Neural progenitor cell (in vitro differentiated cells): ENCODE measurements around the gene SESTD1. TPM values are rescaled to one million over a fixed set of nuclear protein-coding genes. Genes with fewer than 3 reads are reported as not detected.

ENCODE experiments used
- DNase-seq: peaks from one replicate; pipeline ENCODE4 v3.0.0-alpha.2; 2016; ENCODE audit warnings: low spot score
- H2AFZ ChIP-seq: fragments of 200-600 bp; sonication (generic); replicated peaks from 2 replicates; pipeline ENCODE4 v1.6.1; 2016; ENCODE audit warnings: antibody characterized with exemption
- H3F3A ChIP-seq: fragments of 200-600 bp; sonication (generic); 2 replicates; pipeline ENCODE4 v1.6.1; 2016; ENCODE audit warnings: antibody characterized with exemption, low read depth
- H3K27ac ChIP-seq: fragments of 200-600 bp; sonication (generic); 2 replicates; pipeline ENCODE4 v1.5.1; 2016; ENCODE audit warnings: mild to moderate bottlenecking
- H3K27me3 ChIP-seq: fragments of 200-600 bp; sonication (generic); 2 replicates; pipeline ENCODE4 v1.6.1; 2016; ENCODE audit warnings: mild to moderate bottlenecking, moderate library complexity
- H3K36me3 ChIP-seq: fragments of 200-600 bp; sonication (generic); 2 replicates; pipeline ENCODE4 v1.5.1; 2016
- H3K4me1 ChIP-seq: fragments of 200-600 bp; sonication (generic); 2 replicates; pipeline ENCODE4 v1.6.1; 2016; ENCODE audit warnings: mixed run types
- H3K4me2 ChIP-seq: fragments of 200-600 bp; sonication (generic); 2 replicates; pipeline ENCODE4 v1.6.1; 2016
- H3K4me3 ChIP-seq: fragments of 200-600 bp; sonication (generic); 2 replicates; pipeline ENCODE4 v1.5.1; 2016
- H3K79me2 ChIP-seq: fragments of 200-600 bp; sonication (generic); 2 replicates; pipeline ENCODE4 v1.6.1; 2016; ENCODE audit warnings: low read depth
- H3K9ac ChIP-seq: fragments of 200-600 bp; sonication (generic); 2 replicates; pipeline ENCODE4 v1.6.1; 2016
- H3K9me3 ChIP-seq: fragments of 200-600 bp; sonication (generic); 2 replicates; pipeline ENCODE4 v1.5.1; 2016; ENCODE audit warnings: low read depth
- H4K20me1 ChIP-seq: fragments of 200-600 bp; sonication (generic); 2 replicates; pipeline ENCODE4 v1.6.1; 2016; ENCODE audit warnings: low read depth
- H3K27ac Mint-ChIP-seq: 3 replicates; pipeline ENCODE4 v1.8.0; 2021; ENCODE audit warnings: mixed read lengths
- H3K27me3 Mint-ChIP-seq: 2 replicates; pipeline ENCODE4 v1.8.0; 2022; ENCODE audit warnings: low read depth, mild to moderate bottlenecking, inconsistent platforms, moderate library complexity, mixed read lengths; ENCODE audit not compliant: insufficient read depth
- H3K36me3 Mint-ChIP-seq: 3 replicates; pipeline ENCODE4 v1.8.0; 2021; ENCODE audit warnings: mixed read lengths
- H3K4me1 Mint-ChIP-seq: 3 replicates; pipeline ENCODE4 v1.8.0; 2021; ENCODE audit warnings: mixed read lengths
- H3K4me3 Mint-ChIP-seq: 3 replicates; pipeline ENCODE4 v1.8.0; 2021; ENCODE audit warnings: mild to moderate bottlenecking, moderate library complexity, mixed read lengths
- H3K9me3 Mint-ChIP-seq: 3 replicates; pipeline ENCODE4 v1.8.0; 2020; ENCODE audit warnings: mixed read lengths
- CTCF ChIP-seq: fragments of 200-600 bp; sonication (generic); IDR thresholded peaks from 2 replicates; pipeline ENCODE4 v1.5.1; 2017; ENCODE audit warnings: antibody characterized with exemption, mild to moderate bottlenecking
- EZH2 ChIP-seq: fragments of 200-600 bp; sonication (generic); IDR thresholded peaks from 2 replicates; pipeline ENCODE4 v1.6.1; 2017; ENCODE audit warnings: antibody characterized with exemption, mild to moderate bottlenecking, moderate library complexity
- EZH2phosphoT487 ChIP-seq: fragments of 200-600 bp; sonication (generic); IDR thresholded peaks from 2 replicates; pipeline ENCODE4 v1.6.1; 2017; ENCODE audit warnings: antibody characterized with exemption
- total RNA-seq: library from RNA; depleted of rRNA; stranded (reverse); fragments of >200 nt; gene quantifications from 2 replicates; pipeline ENCODE4 v1.2.3, GENCODE V29; 2015; ENCODE audit warnings: low replicate concordance

The SESTD1 gene
- total RNA-seq, 1 donor from 2014 or later: 43.1 TPM

GRCh38 chr2:179253226-179253625 lies 11.4 kb downstream of the SESTD1 start:
- no peak for TF ChIP-seq EZH2phosphoT487
- no peak for TF ChIP-seq EZH2
- TF ChIP-seq CTCF: no peak
- H3K4me1 Mint-ChIP-seq: no peaks in the 10 kb centered on the region
- Histone ChIP-seq H3K79me2 (peaks cover 99% of the 10 kb centered on the region), H3K4me2 (no peak overlapping the region), H3K36me3 (no peaks in the 10 kb centered on the region), H3K4me1 (peaks cover 10% of the 10 kb centered on the region), H3K4me3 (no peak overlapping the region), H3F3A (no peaks in the 10 kb centered on the region), H2AFZ (no peak overlapping the region), H4K20me1 (peaks cover 6% of the 10 kb centered on the region), H3K9me3 (no peaks in the 10 kb centered on the region), H3K27ac (no peak overlapping the region), H3K27me3 (no peaks in the 10 kb centered on the region), H3K9ac (no peak overlapping the region)
- H3K27ac Mint-ChIP-seq: no peak overlapping the region
- peaks cover 65% of the 10 kb centered on the region for H3K9me3 Mint-ChIP-seq
- peaks cover 63% of the 10 kb centered on the region for H3K36me3 Mint-ChIP-seq
- no peaks in the 10 kb centered on the region for H3K27me3 Mint-ChIP-seq
- no peak overlapping the region for H3K4me3 Mint-ChIP-seq
- DNase-seq: no peak

- Histone ChIP-seq H3K9ac (no peak overlapping the region), H2AFZ (no peak overlapping the region), H3K4me3 (no peak overlapping the region), H3K4me1 (peaks cover 10% of the 10 kb centered on the region), H3K27me3 (no peaks in the 10 kb centered on the region), H3K27ac (no peak overlapping the region), H3F3A (no peaks in the 10 kb centered on the region), H3K4me2 (no peak overlapping the region), H3K79me2 (peaks cover 99% of the 10 kb centered on the region), H3K36me3 (no peaks in the 10 kb centered on the region), H4K20me1 (peaks cover 6% of the 10 kb centered on the region), H3K9me3 (no peaks in the 10 kb centered on the region)
- H3K9me3 Mint-ChIP-seq: peaks cover 70% of the 10 kb centered on the region
- H3K36me3 Mint-ChIP-seq: peaks cover 59% of the 10 kb centered on the region
- H3K4me1 Mint-ChIP-seq: no peaks in the 10 kb centered on the region
- TF ChIP-seq EZH2phosphoT487 (no peak), EZH2 (no peak), CTCF (no peak)
- H3K4me3 Mint-ChIP-seq: no peak overlapping the region
- peaks cover 2% of the 10 kb centered on the region for H3K27me3 Mint-ChIP-seq
- DNase-seq: no peak
- H3K27ac Mint-ChIP-seq: no peak overlapping the region
Measured at GRCh38 chr2:179252423-179252822, 12.2 kb downstream of the SESTD1 start.

GRCh38 chr2:179251870-179252269 lies 12.8 kb downstream of the SESTD1 start:
- H2AFZ ChIP-seq: no peak overlapping the region
- no peak for TF ChIP-seq CTCF
- TF ChIP-seq EZH2phosphoT487: no peak
- TF ChIP-seq EZH2: no peak
- H3K36me3 Mint-ChIP-seq: peaks cover 54% of the 10 kb centered on the region
- H3K27ac Mint-ChIP-seq: no peak overlapping the region
- H4K20me1 ChIP-seq: peaks cover 6% of the 10 kb centered on the region
- H3K9ac ChIP-seq: no peak overlapping the region
- DNase-seq: no peak
- no peaks in the 10 kb centered on the region for H3K4me1 Mint-ChIP-seq
- H3K4me2 ChIP-seq: no peak overlapping the region
- H3K27me3 ChIP-seq: no peaks in the 10 kb centered on the region
- no peaks in the 10 kb centered on the region for H3F3A ChIP-seq
- H3K27ac ChIP-seq: no peak overlapping the region
- H3K9me3 ChIP-seq: no peaks in the 10 kb centered on the region
- peaks cover 65% of the 10 kb centered on the region for H3K9me3 Mint-ChIP-seq
- peaks cover 10% of the 10 kb centered on the region for H3K4me1 ChIP-seq
- H3K4me3 ChIP-seq: no peak overlapping the region
- H3K36me3 ChIP-seq: no peaks in the 10 kb centered on the region
- H3K4me3 Mint-ChIP-seq: no peak overlapping the region
- peaks cover 99% of the 10 kb centered on the region for H3K79me2 ChIP-seq
- peaks cover 2% of the 10 kb centered on the region for H3K27me3 Mint-ChIP-seq
